IMR-90 (cell line): ENCODE data around the gene ARMH4. TPM values are rescaled to one million over a fixed set of nuclear protein-coding genes. Genes with fewer than 3 reads are reported as not detected.

Experiments used
- ATAC-seq: fragments of 200-7000 bp; cut with Tn5 transposase; 2 replicates; pipeline ENCODE4 v1.9.1; 2020; ENCODE audit warnings: low read depth, mild to moderate bottlenecking, moderate library complexity
- BruUV-seq: library from RNA; stranded (reverse); fragments of 400-500 nt; replicated peaks from 2 replicates; lab custom pipeline; 2021; lab: Mats Ljungman, UMichigan
- CTCF ChIA-PET: fragments of 300-600 bp; formaldehyde crosslinking; extraction: SDS; loops from one replicate; lab custom pipeline; 2021; ENCODE audit warnings: antibody characterized with exemption; lab: Yijun Ruan, JAX
- POLR2A ChIA-PET: fragments of 300-600 bp; sonication (Branson Sonifier 250); formaldehyde crosslinking; loops from one replicate; lab custom pipeline; 2022; ENCODE audit warnings: antibody characterized with exemption; ENCODE audit not compliant: unreplicated experiment; lab: Charles Lee
- DNase-seq: peaks from one replicate; pipeline ENCODE4 v3.0.0; 2013
- H2AFZ ChIP-seq: replicated peaks from 2 replicates; pipeline ENCODE3; 2013; ENCODE audit warnings: low read length, mild to moderate bottlenecking; ENCODE audit not compliant: poor library complexity
- H2AK5ac ChIP-seq: 2 replicates; pipeline ENCODE4 v1.6.1; 2013; ENCODE audit warnings: low read depth, low read length, inconsistent platforms
- H2AK9ac ChIP-seq: replicated peaks from 2 replicates; pipeline ENCODE3; 2013; ENCODE audit warnings: mild to moderate bottlenecking, low read depth, low read length, moderate library complexity; ENCODE audit not compliant: poor library complexity
- H2BK120ac ChIP-seq: 2 replicates; pipeline ENCODE4 v1.6.1; 2013; ENCODE audit warnings: low read depth, low read length, inconsistent platforms
- H2BK15ac ChIP-seq: 3 replicates; pipeline ENCODE4 v1.6.1; 2013; ENCODE audit warnings: low read depth, low read length, inconsistent platforms
- H2BK20ac ChIP-seq: 2 replicates; pipeline ENCODE4 v1.6.1; 2013; ENCODE audit warnings: low read depth, mild to moderate bottlenecking, inconsistent platforms, low read length, moderate library complexity
- H2BK5ac ChIP-seq: 2 replicates; pipeline ENCODE4 v1.6.1; 2013; ENCODE audit warnings: mild to moderate bottlenecking, low read depth, low read length, inconsistent platforms; ENCODE audit not compliant: poor library complexity, severe bottlenecking
- H3K14ac ChIP-seq: replicated peaks from 2 replicates; pipeline ENCODE4 v1.6.1; 2013; ENCODE audit warnings: low read depth, low read length, inconsistent platforms
- H3K18ac ChIP-seq: 2 replicates; pipeline ENCODE4 v1.6.1; 2013; ENCODE audit warnings: low read depth, low read length, control low read depth
- H3K23ac ChIP-seq: 2 replicates; pipeline ENCODE4 v1.6.1; 2013; ENCODE audit warnings: low read depth, low read length, inconsistent platforms
- H3K27ac ChIP-seq: 2 replicates; pipeline ENCODE4 v1.5.1; 2013; ENCODE audit warnings: mild to moderate bottlenecking, control low read depth, low read length; ENCODE audit not compliant: insufficient read depth
- H3K27me3 ChIP-seq: 2 replicates; pipeline ENCODE4 v1.6.1; 2013; ENCODE audit warnings: low read length; ENCODE audit not compliant: control insufficient read depth, insufficient read depth
- H3K36me3 ChIP-seq: 2 replicates; pipeline ENCODE4 v1.6.1; 2013; ENCODE audit warnings: low read length, mixed read lengths; ENCODE audit not compliant: control insufficient read depth, insufficient read depth
- H3K4ac ChIP-seq: 2 replicates; pipeline ENCODE4 v1.6.1; 2013; ENCODE audit warnings: low read depth, low read length, inconsistent platforms
- H3K4me1 ChIP-seq: 2 replicates; pipeline ENCODE4 v1.6.1; 2013; ENCODE audit warnings: low read length, mixed read lengths; ENCODE audit not compliant: control insufficient read depth, insufficient read depth
- H3K4me2 ChIP-seq: 2 replicates; pipeline ENCODE4 v1.6.1; 2013; ENCODE audit warnings: low read depth, mild to moderate bottlenecking, control low read depth, low read length, moderate library complexity
- H3K4me3 ChIP-seq: 2 replicates; pipeline ENCODE4 v1.5.1; 2013; ENCODE audit warnings: low read depth, mild to moderate bottlenecking, control low read depth, low read length, moderate library complexity; ENCODE audit not compliant: insufficient read depth
- H3K56ac ChIP-seq: 2 replicates; pipeline ENCODE4 v1.6.1; 2013; ENCODE audit warnings: low read length, inconsistent platforms; ENCODE audit not compliant: insufficient read depth; ENCODE audit errors: extremely low read depth
- H3K79me1 ChIP-seq, 2 experiments: 2 replicates each; pipeline ENCODE4 v1.6.1; 2013; ENCODE audit warnings: low read length in 2 of 2, inconsistent platforms in 1 of 2, low read depth in 1 of 2
- H3K9ac ChIP-seq: 2 replicates; pipeline ENCODE4 v1.6.1; 2013; ENCODE audit warnings: low read depth, low read length, control low read depth
- H3K9me1 ChIP-seq: 2 replicates; pipeline ENCODE4 v1.6.1; 2013; ENCODE audit warnings: low read length, inconsistent platforms; ENCODE audit not compliant: insufficient read depth
- H3K9me3 ChIP-seq: 2 replicates; pipeline ENCODE4 v1.6.1; 2013; ENCODE audit warnings: low read length; ENCODE audit not compliant: control insufficient read depth, insufficient read depth
- H4K20me1 ChIP-seq: 2 replicates; pipeline ENCODE4 v1.6.1; 2013; ENCODE audit warnings: low read length, inconsistent platforms; ENCODE audit not compliant: insufficient read depth
- H4K5ac ChIP-seq: 2 replicates; pipeline ENCODE4 v1.6.1; 2013; ENCODE audit warnings: mild to moderate bottlenecking, low read depth, low read length, control low read depth
- H4K8ac ChIP-seq, 2 experiments: 2 replicates each; pipeline ENCODE4 v1.6.1; 2013; ENCODE audit warnings: low read depth in 2 of 2, low read length in 2 of 2, control low read depth in 1 of 2, inconsistent platforms in 1 of 2
- H4K91ac ChIP-seq: 2 replicates; pipeline ENCODE4 v1.6.1; 2013; ENCODE audit warnings: low read depth, low read length, inconsistent platforms; ENCODE audit not compliant: insufficient read depth
- BHLHE40 ChIP-seq: fragments of 150-350 bp; IDR thresholded peaks from 2 replicates; pipeline ENCODE4 v1.6.1; 2016; ENCODE audit warnings: mild to moderate bottlenecking, low read depth, low read length
- CEBPB ChIP-seq: IDR thresholded peaks from 2 replicates; pipeline ENCODE4 v1.6.1; 2012; ENCODE audit warnings: low read depth, low read length, improper control_type of control experiment
- FOS ChIP-seq: fragments of 150-350 bp; IDR thresholded peaks from 2 replicates; pipeline ENCODE4 v1.6.1; 2016; ENCODE audit warnings: low read depth, low read length
- MAFK ChIP-seq: IDR thresholded peaks from 2 replicates; pipeline ENCODE4 v1.6.1; 2012; ENCODE audit warnings: low read depth, low read length, improper control_type of control experiment
- MAZ ChIP-seq: IDR thresholded peaks from 2 replicates; pipeline ENCODE4 v1.6.1; 2012; ENCODE audit warnings: low read depth, mild to moderate bottlenecking, low read length, improper control_type of control experiment, moderate library complexity, borderline replicate concordance
- MXI1 ChIP-seq: IDR thresholded peaks from 2 replicates; pipeline ENCODE4 v1.6.1; 2012; ENCODE audit warnings: low read depth, mild to moderate bottlenecking, low read length, moderate library complexity, borderline replicate concordance
- NFE2L2 ChIP-seq: fragments of 150-350 bp; IDR thresholded peaks from 2 replicates; pipeline ENCODE4 v1.6.1; 2016; ENCODE audit warnings: low read depth, mild to moderate bottlenecking, low read length
- POLR2A ChIP-seq: IDR thresholded peaks from 2 replicates; pipeline ENCODE4 v1.6.1; 2012; ENCODE audit warnings: mild to moderate bottlenecking, low read depth, low read length
- RAD21 ChIP-seq: IDR thresholded peaks from 2 replicates; pipeline ENCODE4 v1.6.1; 2012; ENCODE audit warnings: low read length, improper control_type of control experiment
- RCOR1 ChIP-seq: IDR thresholded peaks from 2 replicates; pipeline ENCODE4 v1.6.1; 2012; ENCODE audit warnings: mild to moderate bottlenecking, low read length, improper control_type of control experiment; ENCODE audit not compliant: insufficient replicate concordance
- RFX5 ChIP-seq: IDR thresholded peaks from 2 replicates; pipeline ENCODE4 v1.8.0; 2012; ENCODE audit warnings: low read depth, mild to moderate bottlenecking, low read length, moderate library complexity
- SMC3 ChIP-seq: fragments of 150-350 bp; IDR thresholded peaks from 2 replicates; pipeline ENCODE4 v1.6.1; 2016; ENCODE audit warnings: low read depth, mild to moderate bottlenecking, antibody characterized with exemption, low read length, moderate library complexity
- WGBS, 2 experiments: methylation state at CpG; one replicate each; pipeline versions ENCODE4 v1.1.5 to v1.1.7; 2013; ENCODE audit warnings: missing lambda C conversion rate in 2 of 2; ENCODE audit not compliant: insufficient read length in 1 of 2; ENCODE audit errors: extremely low coverage in 2 of 2; 5-methylcytosine and 5-hydroxymethylcytosine counted together
- dilution Hi-C: fragments of 300-500 bp; cut with HindIII; formaldehyde crosslinking; loops from one replicate; pipeline ENCODE4 v1.14.3; 2018; ENCODE audit warnings: low sequenced_read_pairs; ENCODE audit not compliant: unreplicated experiment
- in situ Hi-C: fragments of 300-500 bp; cut with MboI; formaldehyde crosslinking; loops from 3 replicates; pipeline ENCODE4 v1.14.3; 2019; ENCODE audit warnings: low sequenced_read_pairs, inconsistent platforms, mixed read lengths
- intact Hi-C: fragments of 100-400 bp; cut with micrococcal nuclease; formaldehyde crosslinking; loops from 2 replicates; pipeline ENCODE4 v1.10.0; 2022
- polyA plus RNA-seq, 3 experiments: library from polyadenylated mRNA; depleted of rRNA; stranded (reverse); fragments of >200 nt; gene quantifications; 2 replicates each; pipeline ENCODE4 v1.2.3, GENCODE V29; 2012; ENCODE audit warnings: low replicate concordance in 1 of 3
- total RNA-seq: library from RNA; depleted of rRNA; stranded (reverse); fragments of >200 nt; gene quantifications from 2 replicates; pipeline ENCODE4 v1.2.3, GENCODE V29; 2012
- TF ChIP-seq, protein P1 (sequence below): conservative IDR thresholded peaks from 2 replicates; pipeline ENCODE4 v1.5.1; 2012; ENCODE audit warnings: mild to moderate bottlenecking, low read depth, low read length, improper control_type of control experiment
- TF ChIP-seq, protein P2 (sequence below): fragments of 150-350 bp; IDR thresholded peaks from 2 replicates; pipeline ENCODE4 v1.6.1; 2016; ENCODE audit warnings: low read depth, mild to moderate bottlenecking, low read length, moderate library complexity, borderline replicate concordance

The ARMH4 gene
- total and polyA plus RNA-seq, 2 of the 4 experiments (the other 2 are of a cell fraction) = 4.6 to 5.6 TPM

DNA sequence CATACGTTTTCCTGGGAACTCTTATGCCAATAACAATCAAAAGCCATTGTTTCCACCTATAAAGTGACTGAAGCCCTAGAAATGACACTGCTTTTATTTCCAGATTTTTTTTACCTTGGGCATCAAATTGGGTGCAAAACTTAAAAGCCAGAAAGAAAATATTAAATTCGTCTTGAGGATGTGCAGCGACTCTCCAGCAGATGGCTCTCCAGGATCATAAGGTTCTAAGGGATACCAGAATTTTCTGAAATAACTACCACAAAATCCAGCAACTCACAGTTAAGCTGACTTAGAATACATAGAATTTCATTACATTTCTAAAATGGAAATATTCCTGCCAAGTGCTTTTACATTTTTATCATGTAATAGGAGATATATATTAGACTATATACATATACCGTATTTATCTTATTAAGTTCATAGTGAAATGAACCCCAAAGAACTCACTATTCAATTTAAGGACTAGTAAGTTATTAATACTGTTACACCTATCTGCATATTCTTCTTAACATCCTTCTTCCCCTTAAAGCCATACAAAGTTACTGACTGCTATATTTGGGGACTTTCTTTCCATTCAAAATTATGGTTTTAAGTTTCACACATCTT, 44.0 kb downstream of the ARMH4 start:
- H3K9ac ChIP-seq = no peak overlapping the region
- CTCF ChIA-PET = interaction anchor here (0.6 to 1.7 kb wide), 5 partner anchors 26 to 138 kb away, joined by 3 to 5 read pairs (median 5); no protein-coding TSS in a partner anchor
- no peaks in the 10 kb centered on the region for H3K9me1 ChIP-seq
- POLR2A ChIA-PET = no interaction called here
- no peak overlapping the region for H3K4me3 ChIP-seq
- H3K36me3 ChIP-seq = no peaks in the 10 kb centered on the region
- BruUV-seq = no TSS peak
- no peak overlapping the region for H3K27ac ChIP-seq
- H3K14ac ChIP-seq = no peak overlapping the region
- no peak overlapping the region for H4K8ac ChIP-seq
- DNase-seq = peak; percentile 79
- H2BK5ac ChIP-seq = no peak overlapping the region
- H4K91ac ChIP-seq = no peak overlapping the region
- no peak overlapping the region for H3K4ac ChIP-seq
- H3K56ac ChIP-seq = no peak overlapping the region
- no peaks in the 10 kb centered on the region for H3K4me1 ChIP-seq
- no CpG with 5 or more reads among the region's 4 CpGs for WGBS, 2 experiments
- no peak overlapping the region for H2BK15ac ChIP-seq
- dilution Hi-C loops = no loop called here
- H3K18ac ChIP-seq = no peak overlapping the region
- H3K4me2 ChIP-seq = no peak overlapping the region
- in situ Hi-C loops = loop anchor here (25.0 kb wide), 1 partner anchor 279 kb away; the partner anchor contains the start of gene TOMM20L
- no peaks in the 10 kb centered on the region for H4K20me1 ChIP-seq
- no peak overlapping the region for H4K5ac ChIP-seq
- H2BK120ac ChIP-seq = no peak overlapping the region
- H3K27me3 ChIP-seq = peaks cover 22% of the 10 kb centered on the region
- no peak overlapping the region for H2AK9ac ChIP-seq
- TF ChIP-seq, protein P1, sequence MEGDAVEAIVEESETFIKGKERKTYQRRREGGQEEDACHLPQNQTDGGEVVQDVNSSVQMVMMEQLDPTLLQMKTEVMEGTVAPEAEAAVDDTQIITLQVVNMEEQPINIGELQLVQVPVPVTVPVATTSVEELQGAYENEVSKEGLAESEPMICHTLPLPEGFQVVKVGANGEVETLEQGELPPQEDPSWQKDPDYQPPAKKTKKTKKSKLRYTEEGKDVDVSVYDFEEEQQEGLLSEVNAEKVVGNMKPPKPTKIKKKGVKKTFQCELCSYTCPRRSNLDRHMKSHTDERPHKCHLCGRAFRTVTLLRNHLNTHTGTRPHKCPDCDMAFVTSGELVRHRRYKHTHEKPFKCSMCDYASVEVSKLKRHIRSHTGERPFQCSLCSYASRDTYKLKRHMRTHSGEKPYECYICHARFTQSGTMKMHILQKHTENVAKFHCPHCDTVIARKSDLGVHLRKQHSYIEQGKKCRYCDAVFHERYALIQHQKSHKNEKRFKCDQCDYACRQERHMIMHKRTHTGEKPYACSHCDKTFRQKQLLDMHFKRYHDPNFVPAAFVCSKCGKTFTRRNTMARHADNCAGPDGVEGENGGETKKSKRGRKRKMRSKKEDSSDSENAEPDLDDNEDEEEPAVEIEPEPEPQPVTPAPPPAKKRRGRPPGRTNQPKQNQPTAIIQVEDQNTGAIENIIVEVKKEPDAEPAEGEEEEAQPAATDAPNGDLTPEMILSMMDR = peak; percentile 91
- no peak for TF ChIP-seq MXI1
- TF ChIP-seq RCOR1 = no peak
- no peak for TF ChIP-seq NFE2L2
- no peak for TF ChIP-seq POLR2A
- no peak for TF ChIP-seq CEBPB
- TF ChIP-seq RFX5 = no peak
- TF ChIP-seq MAZ = no peak
- TF ChIP-seq MAFK = no peak
- TF ChIP-seq SMC3 = peak; percentile 78
- TF ChIP-seq, protein P2, sequence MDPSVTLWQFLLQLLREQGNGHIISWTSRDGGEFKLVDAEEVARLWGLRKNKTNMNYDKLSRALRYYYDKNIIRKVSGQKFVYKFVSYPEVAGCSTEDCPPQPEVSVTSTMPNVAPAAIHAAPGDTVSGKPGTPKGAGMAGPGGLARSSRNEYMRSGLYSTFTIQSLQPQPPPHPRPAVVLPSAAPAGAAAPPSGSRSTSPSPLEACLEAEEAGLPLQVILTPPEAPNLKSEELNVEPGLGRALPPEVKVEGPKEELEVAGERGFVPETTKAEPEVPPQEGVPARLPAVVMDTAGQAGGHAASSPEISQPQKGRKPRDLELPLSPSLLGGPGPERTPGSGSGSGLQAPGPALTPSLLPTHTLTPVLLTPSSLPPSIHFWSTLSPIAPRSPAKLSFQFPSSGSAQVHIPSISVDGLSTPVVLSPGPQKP = no peak
- TF ChIP-seq BHLHE40 = no peak
- TF ChIP-seq RAD21 = peak; percentile 88
- no peak for TF ChIP-seq FOS
- no peaks in the 10 kb centered on the region for H3K9me3 ChIP-seq
- ATAC-seq = peak; percentile 82
- H2AFZ ChIP-seq = no peak overlapping the region
- H2AK5ac ChIP-seq = no peak overlapping the region
- no peaks in the 10 kb centered on the region for H3K79me1 ChIP-seq
- intact Hi-C loops = loop anchor here (1.0 to 10.0 kb wide), 3 partner anchors 58 to 287 kb away; partner anchors contain the start of genes PSMA3 and TOMM20L
- no peak overlapping the region for H2BK20ac ChIP-seq
- H3K23ac ChIP-seq = no peak overlapping the region
